SKM-1 treated with dmso at 0.1 percent for 144 hours (cell line): ENCODE results near the gene PROCR.
"Not testable (repeated sequence)": the region's sequence is repeated elsewhere in the genome, so short reads cannot be mapped to it uniquely, and the experiment has no call there.

Experiments used
- DNase-seq: peaks from one replicate; lab custom pipeline; 2025; ENCODE audit not compliant: unreplicated experiment; lab: John Stamatoyannopoulos, UW

Gene PROCR

DNA sequence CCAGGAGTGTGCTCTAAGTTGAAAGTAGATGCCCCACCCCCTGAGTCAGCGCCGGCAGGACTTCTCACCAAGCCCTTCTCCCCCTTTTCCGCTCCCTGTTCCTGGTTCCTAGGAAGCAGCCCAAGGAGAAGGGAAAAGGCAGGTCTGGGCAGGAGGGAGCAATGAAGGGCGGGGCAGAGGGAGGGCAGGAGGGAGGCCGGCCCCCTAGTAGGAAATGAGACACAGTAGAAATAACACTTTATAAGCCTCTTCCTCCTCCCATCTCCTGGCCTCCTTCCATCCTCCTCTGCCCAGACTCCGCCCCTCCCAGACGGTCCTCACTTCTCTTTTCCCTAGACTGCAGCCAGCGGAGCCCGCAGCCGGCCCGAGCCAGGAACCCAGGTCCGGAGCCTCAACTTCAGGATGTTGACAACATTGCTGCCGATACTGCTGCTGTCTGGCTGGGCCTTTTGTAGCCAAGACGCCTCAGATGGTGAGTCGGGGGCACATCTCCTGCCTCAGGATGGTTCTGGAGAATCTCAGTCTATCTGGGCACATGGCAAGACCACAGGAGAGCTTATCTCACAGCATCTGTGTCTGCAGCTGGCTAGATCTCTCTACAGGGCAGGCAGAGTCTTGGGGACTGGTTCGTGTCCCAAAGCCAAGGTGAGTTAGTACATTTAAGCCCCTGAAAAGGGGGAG is at the start of gene PROCR:
Gene PROCR (plus strand): TSS at position 320 of the 681 bp plus-strand sequence. CDS start 83 bp downstream, at position 403.
- DNase-seq: peak; percentile 93

DNA sequence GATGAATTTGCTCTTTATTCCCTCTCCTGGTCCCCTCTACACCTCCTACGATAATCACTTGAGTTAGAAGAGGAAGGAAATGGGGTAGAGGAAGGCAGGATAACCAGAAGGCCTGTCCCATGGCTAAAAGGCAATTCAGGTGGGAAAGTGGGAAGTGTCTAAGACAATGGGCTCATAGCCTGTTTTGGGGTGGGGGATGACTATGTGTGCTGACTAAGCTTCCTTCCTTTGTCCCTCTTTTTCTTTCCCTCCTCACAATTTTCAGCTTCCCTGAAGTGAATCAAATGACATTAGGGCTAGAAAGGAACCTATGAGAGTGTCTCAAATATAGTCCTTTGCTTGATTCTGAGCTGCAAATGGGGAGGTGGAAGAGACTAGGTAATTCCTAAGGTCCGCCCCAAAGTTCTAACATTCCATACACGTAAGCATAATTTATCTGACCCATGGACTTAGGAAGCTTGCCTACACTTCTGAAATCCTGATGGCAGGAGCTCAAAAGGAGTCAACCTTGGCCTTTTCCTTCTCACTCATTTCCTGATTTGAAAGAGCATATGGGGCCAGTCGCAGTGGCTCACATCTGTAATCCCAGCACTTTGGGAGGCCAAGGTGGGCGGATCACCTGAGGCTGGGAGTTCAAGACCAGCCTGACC is 49.0 kb upstream of the PROCR start:
- DNase-seq: no peak

DNA sequence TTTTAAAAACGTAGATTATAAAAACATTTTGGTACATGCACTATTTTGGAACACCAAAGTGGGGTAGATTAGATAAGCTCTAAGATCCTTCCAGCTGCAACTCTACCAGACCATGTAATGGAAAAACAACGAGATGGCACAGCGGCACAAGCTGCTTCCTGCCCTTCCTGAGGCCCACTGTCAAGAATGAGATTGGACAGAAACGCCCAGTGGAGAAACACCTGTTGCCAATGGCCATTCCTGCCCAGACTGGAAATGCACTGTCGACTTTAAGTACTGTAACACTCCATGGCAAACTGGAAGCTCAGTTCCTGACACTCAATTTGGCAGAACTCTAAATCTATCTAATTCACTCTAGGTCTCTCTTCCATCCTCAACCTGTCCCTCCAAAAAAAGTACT is 46.1 kb upstream of the PROCR start:
- no peak for DNase-seq

DNA sequence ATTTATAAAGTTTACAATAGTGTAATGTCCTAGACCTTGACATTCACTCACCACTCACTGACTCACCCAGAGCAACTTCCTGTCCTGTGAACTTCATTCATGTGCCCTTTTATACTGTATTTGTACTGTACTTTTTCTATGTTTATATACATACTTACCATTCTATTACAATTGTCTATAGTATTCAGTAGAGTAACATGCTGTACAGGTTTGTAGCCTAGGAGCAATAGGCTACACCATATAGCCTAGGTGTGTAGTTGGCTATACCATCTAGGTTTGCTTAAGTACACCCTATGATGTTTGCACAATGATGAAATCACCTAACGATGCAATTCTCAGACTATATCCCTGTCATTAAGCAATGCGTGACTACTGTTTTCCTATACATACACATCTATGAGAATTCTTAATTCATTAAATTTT is 42.2 kb upstream of the PROCR start:
- no peak for DNase-seq

DNA sequence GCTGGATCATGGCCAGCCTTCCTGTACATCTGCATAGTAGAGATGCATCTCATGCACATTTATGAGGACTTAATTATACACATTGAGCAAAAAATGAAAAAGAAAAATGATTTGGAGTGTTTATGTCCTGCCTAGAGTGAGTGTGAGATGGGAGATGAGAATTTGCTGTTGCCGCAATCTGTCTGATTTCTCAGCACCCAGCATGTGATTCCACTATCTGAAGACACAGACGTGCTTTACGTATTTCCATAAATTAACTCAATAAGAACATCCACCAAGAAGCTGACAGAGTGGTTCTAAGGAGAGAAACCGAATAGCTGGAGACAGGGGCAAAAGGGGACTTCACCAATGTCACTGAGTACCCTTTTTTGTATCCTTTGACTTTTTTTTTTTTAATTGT is 39.9 kb upstream of the PROCR start:
- DNase-seq: no peak

DNA sequence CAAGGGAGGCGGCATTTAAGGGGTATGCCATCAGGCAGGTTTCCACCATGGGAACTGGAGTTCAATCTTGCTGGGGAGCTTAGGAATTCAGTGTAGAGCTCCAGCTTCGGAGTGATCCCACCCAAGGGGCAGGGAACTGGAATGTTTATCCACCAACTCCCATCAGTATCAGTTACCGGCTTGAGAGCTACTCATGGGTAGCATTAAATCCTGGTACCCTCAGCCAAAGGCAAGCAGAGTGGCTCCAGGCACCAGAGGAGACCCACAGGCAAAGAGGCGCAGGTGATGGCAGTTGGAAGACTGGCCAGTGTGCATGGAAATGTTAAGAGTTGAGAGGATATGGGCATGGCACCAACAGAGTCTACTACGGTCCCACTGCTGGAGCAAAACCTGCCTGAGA is 38.8 kb upstream of the PROCR start:
- DNase-seq: no peak

DNA sequence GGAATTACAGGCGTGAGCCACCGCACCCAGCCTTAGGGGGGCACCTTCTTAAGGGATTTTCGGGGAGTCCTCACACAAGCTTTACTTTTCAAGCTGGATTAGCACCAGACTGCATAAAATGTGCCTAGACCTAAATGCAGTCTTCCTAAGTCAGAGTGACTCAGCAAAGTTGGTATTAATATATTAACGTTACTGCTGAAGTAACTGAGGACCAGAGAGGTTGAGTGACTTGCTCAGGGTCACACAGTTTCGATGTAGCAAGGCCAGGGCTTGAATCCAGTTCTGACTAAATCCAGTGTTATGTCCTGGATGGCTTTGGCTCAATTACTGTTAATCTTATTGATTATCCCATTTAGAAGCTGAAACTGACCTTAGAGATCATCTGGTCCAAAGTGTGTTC is 38.1 kb upstream of the PROCR start:
- no peak for DNase-seq

DNA sequence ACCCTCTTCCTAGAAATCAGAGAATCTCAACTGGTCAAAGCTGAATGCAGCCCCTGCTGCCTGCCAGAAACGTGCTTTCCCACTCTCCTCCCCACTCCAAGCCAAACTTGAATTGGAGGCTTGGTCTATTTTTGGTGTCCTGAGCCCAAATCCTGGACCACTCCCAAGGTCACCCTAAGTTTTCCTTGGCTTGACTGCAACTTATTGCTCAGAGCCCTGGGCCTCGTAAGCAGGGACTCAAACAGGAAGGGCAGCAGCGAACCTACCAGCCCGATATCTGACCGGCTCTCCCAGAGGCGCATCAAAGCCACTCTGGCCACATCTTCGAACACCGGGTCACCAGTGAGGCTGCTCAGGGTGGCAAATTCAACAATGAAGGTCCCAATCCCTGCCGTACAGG is 37.4 kb upstream of the PROCR start:
- no peak for DNase-seq

DNA sequence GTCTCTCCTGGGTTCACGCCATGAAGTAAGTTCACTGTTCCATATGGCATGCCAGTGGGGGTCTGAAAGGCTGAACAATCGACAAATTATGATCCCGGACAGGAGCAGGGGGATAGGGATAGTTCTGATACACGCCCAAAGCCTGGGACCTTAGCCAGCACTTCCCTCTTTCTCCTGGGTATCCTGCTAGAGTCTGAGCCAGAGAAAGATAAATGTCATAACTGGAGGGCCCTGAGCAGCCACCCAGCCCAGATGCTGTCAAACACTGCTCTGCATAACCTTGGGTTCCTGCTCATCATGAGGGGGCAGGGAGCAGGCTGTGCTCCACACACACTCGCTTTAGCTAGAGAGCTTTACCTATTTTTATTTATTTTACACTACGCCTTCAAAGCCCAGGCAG is 37.0 kb upstream of the PROCR start:
- DNase-seq: no peak

DNA sequence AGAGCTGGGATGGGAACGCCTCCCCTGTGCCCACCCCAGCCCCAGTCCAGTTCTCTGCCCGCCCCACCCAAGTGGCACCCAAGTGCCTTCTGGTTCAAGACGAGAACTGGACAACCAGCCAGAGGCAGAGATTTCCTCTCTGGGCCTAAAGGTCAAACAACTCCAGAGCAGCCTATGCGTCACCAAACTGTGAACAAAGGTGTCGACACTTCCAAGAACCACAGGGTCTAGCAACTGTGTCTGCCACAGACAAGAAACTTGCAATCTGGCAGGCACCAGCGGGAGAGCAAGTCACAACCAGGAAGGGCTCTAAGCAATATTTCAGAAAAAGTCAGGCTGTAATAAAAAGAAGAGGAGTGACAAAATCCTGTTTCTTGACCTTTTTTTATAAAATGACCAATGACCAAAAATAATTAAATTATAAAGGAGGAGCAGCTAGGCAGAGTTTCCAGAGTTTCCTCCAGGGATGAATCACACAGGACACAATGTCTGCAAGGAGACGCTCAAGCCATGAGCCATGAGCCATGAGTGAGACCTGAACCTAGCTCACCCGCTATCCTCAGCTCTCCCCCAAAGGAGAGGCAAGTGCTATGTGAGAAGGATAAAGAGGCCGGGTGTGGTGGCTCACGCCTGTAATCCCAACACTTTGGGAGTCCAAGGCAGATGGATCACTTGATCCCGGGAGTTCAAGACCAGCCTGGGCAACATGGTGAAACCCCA is 35.8 kb upstream of the PROCR start:
- no peak for DNase-seq

DNA sequence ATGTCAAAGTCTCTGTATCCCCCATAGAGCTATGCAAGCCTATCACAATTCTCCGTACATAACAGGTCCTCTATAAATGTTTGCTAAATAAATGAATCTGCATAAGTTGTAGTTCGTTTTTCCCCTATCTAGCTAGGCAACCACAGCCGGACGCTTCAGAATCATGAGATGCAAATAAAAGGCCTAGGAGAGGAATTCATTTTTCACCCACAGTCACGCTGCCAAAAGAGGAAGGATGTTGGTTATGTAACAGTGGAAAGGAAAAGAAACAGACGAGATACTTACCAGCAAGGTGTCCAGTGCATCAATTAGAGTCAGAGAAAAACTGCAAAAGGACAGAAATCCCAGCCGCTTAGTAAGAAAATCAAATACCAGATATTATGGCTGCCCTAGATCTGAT is 27.2 kb upstream of the PROCR start:
- DNase-seq: peak; percentile 80

DNA sequence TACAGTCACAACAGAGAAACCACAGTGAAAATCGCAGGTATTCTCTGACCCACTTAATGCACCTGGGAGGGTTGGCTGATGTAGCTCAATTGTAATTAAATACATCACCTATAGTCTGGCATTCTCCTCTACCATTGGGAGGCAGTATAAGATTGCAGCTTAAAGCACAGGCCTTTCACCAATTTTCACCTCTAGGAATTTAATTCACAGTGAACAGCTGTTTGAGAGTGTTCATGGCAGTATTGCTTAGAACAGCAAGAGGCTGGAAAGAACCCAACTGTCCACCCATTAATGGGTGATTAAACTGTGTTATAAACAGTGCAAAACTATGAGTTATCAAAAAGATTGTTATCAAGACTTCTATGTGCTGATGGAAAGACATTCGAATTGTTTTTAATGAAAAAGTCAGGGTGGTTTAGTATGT is 26.7 kb upstream of the PROCR start:
- peak; percentile 39 for DNase-seq

DNA sequence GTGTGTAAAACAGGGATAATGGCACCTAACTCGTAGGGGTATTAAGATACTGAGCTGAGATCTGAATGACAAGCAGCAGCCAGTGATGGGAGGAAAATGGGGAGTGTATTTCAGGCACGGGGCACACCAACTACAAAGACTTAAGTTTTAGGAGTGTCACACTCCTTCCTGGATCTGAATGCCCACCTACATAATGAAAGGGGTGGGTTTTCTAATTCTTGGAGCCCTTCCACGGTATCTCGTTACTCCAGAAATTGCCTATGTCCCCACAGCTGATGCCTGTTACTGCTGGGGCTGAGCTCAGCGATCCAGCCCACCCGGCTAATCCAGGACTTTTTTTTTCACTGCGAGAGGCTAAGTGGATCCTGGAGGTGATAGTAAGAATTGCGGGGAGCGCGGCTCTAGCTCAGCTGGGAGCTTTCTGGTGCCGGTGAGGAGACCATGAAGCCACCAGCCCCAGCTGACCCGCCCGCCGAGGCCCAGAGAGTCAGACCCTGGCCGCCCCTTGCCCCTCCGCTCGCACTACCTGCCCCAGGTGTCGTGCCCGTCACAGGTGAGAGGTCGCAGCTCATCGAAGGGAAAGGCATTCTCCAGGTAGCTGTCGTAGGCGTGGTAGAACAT is 25.5 kb upstream of the PROCR start:
- DNase-seq: no peak

DNA sequence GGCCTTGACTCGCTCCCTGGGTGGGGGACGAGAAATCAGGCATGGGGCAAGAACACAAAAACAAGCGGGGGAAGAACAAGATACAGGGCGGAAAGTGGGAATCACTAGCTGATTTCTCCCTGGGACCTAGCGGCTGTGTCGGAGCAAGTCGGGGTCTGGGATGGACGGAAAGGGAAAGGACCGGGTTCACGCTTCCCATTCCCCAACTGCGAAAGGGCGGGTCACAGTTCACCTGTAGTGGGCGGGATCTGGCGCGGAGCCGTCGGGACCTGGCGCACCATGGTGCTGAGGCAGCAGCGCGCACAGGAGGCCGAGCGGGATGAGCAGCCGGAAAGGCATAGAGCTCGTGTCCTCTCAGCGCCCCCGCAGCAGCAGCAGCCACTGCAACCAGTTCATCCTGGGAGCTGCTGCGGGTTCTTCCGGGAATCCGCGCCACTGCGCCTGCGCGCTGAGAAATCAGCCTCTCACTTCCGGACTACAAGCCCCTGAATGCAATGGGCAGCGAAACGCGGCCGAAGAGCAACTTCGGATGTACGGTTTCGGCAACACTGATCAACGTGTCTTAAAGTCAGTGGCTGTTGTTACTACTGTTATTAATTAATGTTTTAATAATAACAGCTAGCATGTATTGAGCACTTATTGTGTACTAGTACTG is 24.8 kb upstream of the PROCR start, which contains the start of gene EDEM2:
Gene EDEM2 (minus strand): TSS at position 417 of the 655 bp plus-strand sequence. CDS start 78 bp downstream, at position 339.
- DNase-seq: peak; percentile 89

DNA sequence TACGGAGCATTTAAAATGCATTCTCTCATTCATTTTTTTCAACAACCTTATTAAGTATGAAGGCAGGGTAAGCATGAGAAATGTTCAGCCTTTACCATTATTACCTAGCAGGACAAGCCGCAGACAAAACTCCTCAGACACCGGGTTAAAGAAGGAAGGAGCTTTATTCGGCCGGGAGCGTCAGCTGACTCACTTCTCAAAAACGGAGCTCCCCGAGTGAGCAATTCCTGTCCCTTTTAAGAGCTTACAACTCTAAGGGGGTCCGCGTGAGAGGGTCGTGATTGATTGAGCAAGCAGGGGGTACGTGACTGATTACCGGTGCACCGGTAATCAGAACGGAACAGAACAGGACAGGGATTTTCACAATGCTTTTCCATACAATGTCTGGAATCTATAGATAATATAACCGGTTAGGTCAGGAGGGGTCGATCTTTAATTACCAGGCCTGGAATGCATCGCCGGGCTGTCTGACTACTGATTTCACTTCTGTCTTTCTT is 24.2 kb upstream of the PROCR start:
- peak; percentile 54 for DNase-seq

DNA sequence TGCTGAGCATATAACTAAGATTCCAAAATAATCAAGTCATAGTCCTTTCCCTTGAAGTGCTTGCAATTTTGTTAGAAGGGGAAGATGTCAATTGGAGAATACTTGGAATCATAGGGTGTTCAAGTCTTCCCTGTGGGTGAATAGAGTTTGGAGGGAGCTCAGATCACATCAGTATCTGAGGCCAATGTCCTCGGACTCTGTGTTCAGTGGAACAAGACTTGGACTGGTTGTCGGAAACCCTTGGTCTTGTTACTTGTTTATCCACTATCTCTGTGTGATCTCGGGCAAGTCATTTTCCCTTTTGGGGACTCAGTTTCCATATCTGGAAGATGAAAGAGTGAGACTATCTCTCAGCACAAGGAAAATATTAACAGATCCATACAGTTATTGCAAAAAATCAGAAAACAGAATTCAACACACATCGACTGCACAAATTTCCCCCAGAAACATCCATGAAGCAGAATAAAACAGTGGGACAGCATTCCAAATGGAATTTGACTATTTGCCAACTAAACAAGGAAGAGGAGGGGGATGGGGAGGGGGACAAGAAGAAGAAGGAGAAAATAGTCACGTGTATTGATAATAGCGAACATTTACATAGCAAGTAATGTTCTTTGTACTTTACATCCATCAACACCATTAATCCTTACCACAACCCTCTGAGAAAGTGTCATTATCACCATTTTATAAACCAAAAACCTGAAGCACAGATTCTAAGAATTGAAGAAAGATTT is 20.9 kb upstream of the PROCR start:
- no peak for DNase-seq

DNA sequence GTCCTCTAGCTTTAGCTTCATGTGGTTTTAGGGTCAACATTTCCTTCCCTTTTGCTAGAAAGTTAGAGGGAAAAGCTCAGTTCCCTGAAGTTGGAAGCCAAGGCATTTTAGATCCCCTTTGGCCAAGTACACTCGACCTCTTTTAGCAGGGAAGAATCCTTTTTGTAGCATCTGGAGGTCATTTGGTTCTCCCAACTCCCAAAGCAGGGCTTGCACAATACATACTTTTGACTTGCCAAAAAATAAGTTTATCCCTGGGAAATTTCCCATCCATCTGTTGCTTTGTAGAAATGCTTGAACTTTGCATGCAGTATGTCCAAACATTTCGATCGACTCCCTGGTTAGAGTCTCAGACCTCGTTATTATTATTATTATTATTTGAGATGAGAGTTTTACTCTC is 20.1 kb upstream of the PROCR start:
- DNase-seq: no peak

DNA sequence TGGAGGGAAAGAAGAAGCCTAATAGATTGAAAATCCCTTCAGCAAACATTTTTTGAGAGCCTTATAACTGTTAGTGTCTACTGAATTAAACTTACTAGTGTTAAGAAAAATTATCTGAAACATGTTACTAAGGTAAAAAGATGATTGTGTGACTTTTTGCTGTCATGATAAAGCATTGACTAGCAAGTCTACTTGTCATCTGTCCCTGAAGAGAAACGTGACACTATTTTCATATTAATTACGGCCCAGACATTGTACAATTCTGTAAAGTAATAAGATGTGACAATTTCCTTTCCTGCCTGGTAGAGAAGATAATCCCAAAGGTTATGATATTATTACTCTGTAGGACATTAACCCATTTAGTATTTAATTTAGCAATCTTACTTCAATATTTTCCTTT is 15.9 kb upstream of the PROCR start:
- DNase-seq: no peak

DNA sequence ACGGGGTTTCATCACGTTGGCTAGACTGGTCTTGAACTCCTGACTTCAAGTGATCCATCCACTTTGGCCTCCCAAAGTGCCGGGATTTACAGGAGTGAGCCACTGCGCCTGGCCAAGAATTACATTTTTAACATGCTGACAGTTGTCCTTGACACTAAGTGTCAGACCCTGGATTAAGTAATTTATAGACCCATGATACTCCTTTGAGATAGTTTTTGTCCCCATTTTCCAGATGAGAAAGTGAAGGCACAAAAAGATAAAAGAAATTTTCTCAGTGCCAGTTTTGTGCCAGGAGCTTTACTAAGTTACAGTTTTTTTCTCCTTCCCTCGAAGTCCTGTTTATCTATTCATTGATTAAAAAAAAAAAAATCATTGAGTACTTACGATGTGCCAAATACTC is 14.9 kb upstream of the PROCR start:
- no peak for DNase-seq

DNA sequence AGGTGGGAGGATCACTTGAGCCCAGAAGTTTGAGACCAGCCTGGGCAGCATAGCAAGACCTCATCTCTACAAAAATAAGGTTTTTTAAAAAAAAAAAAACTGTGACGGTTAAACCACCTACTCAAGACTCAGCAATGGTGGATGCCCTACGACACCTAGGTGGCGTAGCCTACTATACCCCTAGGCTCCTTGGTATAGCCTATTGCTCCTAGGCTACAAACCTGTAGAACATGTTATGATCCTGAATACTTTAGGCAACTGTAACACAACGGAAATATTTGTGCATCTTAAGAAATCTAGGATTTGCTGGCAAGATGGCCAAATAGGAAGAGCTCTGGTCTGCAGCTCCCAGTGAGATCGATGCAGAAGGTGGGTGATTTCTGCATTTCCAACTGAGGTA is 11.5 kb upstream of the PROCR start:
- DNase-seq: not testable (repeated sequence)
